Prostate gland (tissue), 2 donors: ENCODE results near the gene MMP10.

ENCODE experiments used
- CTCF ChIP-seq, 4 experiments: fragments of 200-600 bp in 2 of 4; fragments of 450-650 bp in 2 of 4; sonication (generic) in 2 of 4; IDR thresholded peaks; 1 replicate in 3 of 4; 2 replicates in 1 of 4; pipeline ENCODE4 v1.5.1; 2016 to 2019; ENCODE audit warnings: antibody characterized with exemption in 4 of 4, mild to moderate bottlenecking in 2 of 4, moderate library complexity in 2 of 4
- POLR2A ChIP-seq: fragments of 450-650 bp; IDR thresholded peaks from one replicate; pipeline ENCODE4 v1.6.1; 2016; ENCODE audit warnings: antibody characterized with exemption, mild to moderate bottlenecking

GRCh38 chr11:102781676-102782075 is 1.2 kb upstream of the MMP10 start:
- TF ChIP-seq POLR2A (no peak), CTCF (IDR thresholded peaks at IDR 0.05) (no peak)
